IMR-90 (cell line): ENCODE data around the gene HLX.

ENCODE experiments used
- BHLHE40 ChIP-seq: fragments of 150-350 bp; IDR thresholded peaks from 2 replicates; pipeline ENCODE4 v1.6.1; 2016; ENCODE audit warnings: mild to moderate bottlenecking, low read depth, low read length
- CEBPB ChIP-seq: IDR thresholded peaks from 2 replicates; pipeline ENCODE4 v1.6.1; 2012; ENCODE audit warnings: low read depth, low read length, improper control_type of control experiment
- CHD1 ChIP-seq: IDR thresholded peaks from 2 replicates; pipeline ENCODE4 v1.6.1; 2012; ENCODE audit warnings: low read depth, low read length, improper control_type of control experiment
- CTCF ChIP-seq: conservative IDR thresholded peaks from 2 replicates; pipeline ENCODE4 v1.5.1; 2012; ENCODE audit warnings: mild to moderate bottlenecking, low read depth, low read length, improper control_type of control experiment
- ELK1 ChIP-seq: fragments of 150-350 bp; IDR thresholded peaks from 2 replicates; pipeline ENCODE4 v1.6.1; 2016; ENCODE audit warnings: low read depth, mild to moderate bottlenecking, low read length, moderate library complexity, borderline replicate concordance
- MAZ ChIP-seq: IDR thresholded peaks from 2 replicates; pipeline ENCODE4 v1.6.1; 2012; ENCODE audit warnings: low read depth, mild to moderate bottlenecking, low read length, improper control_type of control experiment, moderate library complexity, borderline replicate concordance
- POLR2A ChIP-seq: IDR thresholded peaks from 2 replicates; pipeline ENCODE4 v1.6.1; 2012; ENCODE audit warnings: mild to moderate bottlenecking, low read depth, low read length
- RAD21 ChIP-seq: IDR thresholded peaks from 2 replicates; pipeline ENCODE4 v1.6.1; 2012; ENCODE audit warnings: low read length, improper control_type of control experiment
- RCOR1 ChIP-seq: IDR thresholded peaks from 2 replicates; pipeline ENCODE4 v1.6.1; 2012; ENCODE audit warnings: mild to moderate bottlenecking, low read length, improper control_type of control experiment; ENCODE audit not compliant: insufficient replicate concordance
- RFX5 ChIP-seq: IDR thresholded peaks from 2 replicates; pipeline ENCODE4 v1.8.0; 2012; ENCODE audit warnings: low read depth, mild to moderate bottlenecking, low read length, moderate library complexity
- SMC3 ChIP-seq: fragments of 150-350 bp; IDR thresholded peaks from 2 replicates; pipeline ENCODE4 v1.6.1; 2016; ENCODE audit warnings: low read depth, mild to moderate bottlenecking, antibody characterized with exemption, low read length, moderate library complexity
- USF2 ChIP-seq: fragments of 150-350 bp; IDR thresholded peaks from 2 replicates; pipeline ENCODE4 v1.6.1; 2017; ENCODE audit warnings: mild to moderate bottlenecking, antibody characterized with exemption, low read length, low read depth

- TF ChIP-seq CTCF (no peak), POLR2A (no peak), USF2 (no peak), CEBPB (no peak), RCOR1 (no peak), SMC3 (no peak), MAZ (no peak), RFX5 (no peak), BHLHE40 (no peak), CHD1 (no peak), RAD21 (no peak), ELK1 (no peak)
These were observed 36.7 kb downstream of the HLX start for GRCh38 chr1:220915954-220916353.
